Retinal pigment epithelial cell (primary cell): ENCODE results near the gene ANAPC4.

Experiments
- DNase-seq: peaks from one replicate; pipeline ENCODE4 v3.0.0-alpha.2; 2010; ENCODE audit warnings: low read depth
- H3K4me3 ChIP-seq: 2 replicates; pipeline ENCODE4 v1.5.1; 2011; ENCODE audit warnings: mild to moderate bottlenecking, low read length, control low read depth, moderate library complexity
- CTCF ChIP-seq: conservative IDR thresholded peaks from 2 replicates; pipeline ENCODE4 v1.5.1; 2011; ENCODE audit warnings: low read depth, low read length, control low read depth, inconsistent platforms

ANAPC4 gene

GRCh38 chr4:25379591-25379990, 2.5 kb downstream of the ANAPC4 start:
- no peak for TF ChIP-seq CTCF
- H3K4me3 ChIP-seq = no peak overlapping the region
- DNase-seq = no peak

- TF ChIP-seq CTCF = no peak
- H3K4me3 ChIP-seq = no peak overlapping the region
- no peak for DNase-seq
Measured at GRCh38 chr4:25383647-25384046, 6.6 kb downstream of the ANAPC4 start.

- TF ChIP-seq CTCF = no peak
- DNase-seq = no peak
Measured at GRCh38 chr4:25386926-25387325, 9.9 kb downstream of the ANAPC4 start.

GRCh38 chr4:25397305-25397704, 20.2 kb downstream of the ANAPC4 start:
- DNase-seq = no peak
- no peak overlapping the region for H3K4me3 ChIP-seq
- no peak for TF ChIP-seq CTCF

More at GRCh38 chr4:25386926-25387325, 9.9 kb downstream of the ANAPC4 start:
- no peak overlapping the region for H3K4me3 ChIP-seq

GRCh38 chr4:25399510-25399909, 22.4 kb downstream of the ANAPC4 start:
- no peak for TF ChIP-seq CTCF
- no peak overlapping the region for H3K4me3 ChIP-seq
- DNase-seq = no peak

- no peak for DNase-seq
- H3K4me3 ChIP-seq = no peak overlapping the region
- TF ChIP-seq CTCF = no peak
Measured at GRCh38 chr4:25401066-25401465, 24.0 kb downstream of the ANAPC4 start.

GRCh38 chr4:25402521-25402920, 25.5 kb downstream of the ANAPC4 start:
- no peak for TF ChIP-seq CTCF
- no peak for DNase-seq
- no peak overlapping the region for H3K4me3 ChIP-seq
